GM12891 (cell line): ENCODE results near the gene ASZ1.

Experiments used
- POLR2AphosphoS5 ChIP-seq: IDR thresholded peaks from 2 replicates; pipeline ENCODE4 v1.6.1; 2011; ENCODE audit warnings: low read depth, low read length, control low read depth
- TAF1 ChIP-seq: IDR thresholded peaks from 2 replicates; pipeline ENCODE4 v1.6.1; 2011; ENCODE audit warnings: low read depth, low read length, control low read depth

GRCh38 chr7:117458977-117459583, 31.8 kb upstream of the ASZ1 start:
- TF ChIP-seq TAF1 (no peak), POLR2AphosphoS5 (no peak)
